ENCODE measurements around the gene PPP1R16B.

Gene PPP1R16B

DNA sequence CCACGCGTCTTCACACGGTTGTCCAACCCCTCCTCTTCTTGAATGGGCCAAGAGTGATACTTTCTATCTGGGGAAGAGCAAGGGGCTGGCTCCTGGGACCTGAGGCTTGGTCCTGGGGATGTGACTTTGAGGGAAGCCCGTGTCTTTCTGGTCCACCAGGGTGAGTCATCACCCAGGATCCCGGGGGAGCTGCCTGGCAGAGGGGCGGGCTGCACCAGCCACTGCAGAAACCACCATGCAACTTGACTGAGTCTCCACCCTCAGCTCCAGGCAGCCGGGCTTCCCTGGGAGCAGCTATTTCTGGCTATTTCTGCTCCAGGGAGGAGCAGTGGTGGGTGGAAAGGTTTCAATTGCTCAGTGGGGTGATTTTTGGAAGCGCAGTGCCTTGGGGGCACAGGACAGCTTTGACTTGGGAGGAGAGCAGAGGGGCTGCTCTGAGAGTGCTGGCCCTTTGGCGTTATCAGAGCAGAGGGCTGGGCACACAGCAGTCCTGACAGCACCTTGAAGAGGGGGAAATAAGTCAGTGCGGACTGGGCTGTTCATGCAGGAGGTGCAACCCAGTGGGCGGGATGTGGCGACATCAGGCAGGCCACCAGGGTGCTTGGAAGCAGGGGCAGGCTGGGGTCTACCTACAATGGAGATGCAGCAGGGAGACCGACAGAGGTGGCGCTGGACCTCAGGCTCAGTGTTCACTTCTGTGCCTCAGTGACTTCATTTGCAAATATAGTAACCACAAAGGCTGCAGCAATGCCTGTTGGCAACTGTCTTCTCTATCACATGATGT is 75.6 kb downstream of the PPP1R16B start:
- DNase-seq, result no peak

- no peak for DNase-seq
Observed at GRCh38 chr20:38881806-38882440, 76.4 kb downstream of the PPP1R16B start.

- no peak for DNase-seq
Observed at GRCh38 chr20:38882600-38882999, 77.1 kb downstream of the PPP1R16B start.

GRCh38 chr20:38883081-38883980 is 77.8 kb downstream of the PPP1R16B start:
- DNase-seq, result no peak

- DNase-seq, result no peak
Observed at GRCh38 chr20:38883981-38884733, 78.7 kb downstream of the PPP1R16B start.

GRCh38 chr20:38885357-38885756 is 79.9 kb downstream of the PPP1R16B start:
- DNase-seq, result no peak

DNA sequence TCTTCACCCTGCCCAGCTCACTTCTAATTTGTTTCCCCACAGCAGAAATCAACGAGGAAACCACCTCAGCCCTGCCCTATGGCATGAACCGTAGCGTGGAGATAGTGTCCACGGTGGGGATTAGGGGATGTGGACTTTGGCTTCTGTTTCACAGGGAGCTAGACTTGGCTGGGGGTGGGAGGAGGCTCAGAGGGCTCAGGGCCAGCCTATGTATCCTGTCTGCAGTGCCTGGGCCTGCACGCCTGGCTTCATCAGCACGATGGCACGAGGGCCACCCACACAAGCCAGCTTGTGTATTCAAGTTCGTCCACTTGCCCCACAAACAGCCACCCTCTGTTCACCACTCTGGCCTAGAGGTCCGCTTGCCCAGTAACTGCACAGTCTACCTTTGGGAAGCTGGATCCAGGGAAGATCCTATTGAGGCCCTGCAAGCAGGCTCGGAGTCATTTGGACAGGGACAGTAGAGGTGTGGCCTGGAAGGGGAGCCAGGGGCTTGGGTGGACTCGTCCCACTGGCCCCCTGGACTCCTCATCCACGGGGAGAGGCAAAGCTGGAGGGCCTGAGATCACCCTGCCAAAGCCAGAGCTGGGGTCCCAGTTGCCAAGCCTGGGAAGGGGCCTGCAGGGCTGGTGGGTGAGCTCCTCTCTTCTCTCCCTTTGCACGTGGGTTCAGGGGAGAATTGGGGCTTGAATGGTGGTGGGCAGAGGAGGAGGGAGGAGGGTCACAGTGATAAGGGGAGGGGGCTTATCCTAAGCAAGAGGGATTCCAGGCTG is 82.7 kb downstream of the PPP1R16B start:
- no peak for DNase-seq

DNA sequence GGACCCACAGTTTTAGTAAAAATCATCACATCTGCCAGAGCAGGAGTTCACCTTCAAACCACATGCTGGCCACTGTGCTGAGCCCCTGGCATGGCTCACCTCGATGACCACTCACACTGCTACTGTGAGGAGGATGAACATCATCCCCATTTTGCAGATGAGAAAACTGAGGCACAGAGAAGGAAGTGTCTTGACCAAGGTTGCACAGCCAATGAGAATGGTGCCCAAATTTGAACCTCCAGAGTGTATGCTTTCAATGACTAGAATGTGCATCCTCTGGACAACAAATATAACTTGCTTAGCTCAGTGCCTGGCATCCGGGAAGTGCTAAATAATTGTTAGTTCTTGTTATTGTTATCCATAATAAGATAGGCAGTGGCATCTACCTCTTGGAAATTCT is 83.6 kb downstream of the PPP1R16B start:
- no peak for DNase-seq

DNA sequence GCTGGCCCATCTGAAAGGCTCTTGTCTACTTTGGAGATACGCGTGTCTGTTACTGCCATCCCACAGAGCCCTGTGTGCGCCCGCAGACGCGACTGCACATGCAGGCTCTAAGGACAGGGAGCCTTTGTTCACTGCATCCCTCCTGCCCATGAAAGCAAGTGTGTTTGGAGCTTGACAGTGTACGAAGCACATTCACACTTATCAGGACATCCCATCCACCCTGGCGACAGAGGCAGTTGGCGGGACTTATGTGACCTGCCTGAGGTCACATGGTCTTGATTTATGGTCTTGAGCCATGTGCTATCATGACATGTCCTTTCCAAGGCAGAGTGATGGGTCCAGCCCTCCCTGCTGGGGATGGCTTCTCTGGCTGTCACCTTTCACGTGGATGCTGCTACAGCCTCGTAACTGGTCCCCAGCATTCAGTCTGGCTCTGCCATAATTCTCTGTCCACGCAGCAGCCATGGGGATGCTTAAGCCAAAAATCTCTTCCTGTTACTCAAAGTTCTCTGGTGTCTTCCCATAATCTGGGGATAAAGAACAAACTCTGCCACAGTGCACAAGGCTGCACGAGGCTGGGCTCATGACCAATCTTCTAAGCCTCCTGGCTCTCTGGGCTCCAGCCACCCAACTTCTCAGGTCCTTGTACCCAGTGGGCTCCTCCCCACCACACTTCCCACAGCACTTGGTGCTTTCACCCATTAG is 84.4 kb downstream of the PPP1R16B start:
- no peak for DNase-seq

DNA sequence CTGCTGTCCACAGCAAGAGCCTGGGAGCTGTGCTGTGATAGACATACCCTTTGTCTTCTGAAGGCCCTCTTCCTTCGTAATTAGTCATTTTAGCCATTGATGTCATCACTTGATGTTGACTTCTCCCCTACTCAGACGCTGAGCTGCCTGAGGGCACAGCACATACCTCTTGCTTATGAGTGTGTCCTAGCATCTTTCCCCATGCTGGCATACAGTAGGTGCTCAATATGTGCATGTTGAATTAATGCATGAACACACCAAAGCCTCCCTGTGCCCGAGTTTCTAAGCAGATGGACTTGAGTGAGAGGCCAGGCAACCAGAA is 85.0 kb downstream of the PPP1R16B start:
- DNase-seq, result peak; percentile 34

GRCh38 chr20:38892091-38892981 is 86.8 kb downstream of the PPP1R16B start:
- DNase-seq, result no peak

DNA sequence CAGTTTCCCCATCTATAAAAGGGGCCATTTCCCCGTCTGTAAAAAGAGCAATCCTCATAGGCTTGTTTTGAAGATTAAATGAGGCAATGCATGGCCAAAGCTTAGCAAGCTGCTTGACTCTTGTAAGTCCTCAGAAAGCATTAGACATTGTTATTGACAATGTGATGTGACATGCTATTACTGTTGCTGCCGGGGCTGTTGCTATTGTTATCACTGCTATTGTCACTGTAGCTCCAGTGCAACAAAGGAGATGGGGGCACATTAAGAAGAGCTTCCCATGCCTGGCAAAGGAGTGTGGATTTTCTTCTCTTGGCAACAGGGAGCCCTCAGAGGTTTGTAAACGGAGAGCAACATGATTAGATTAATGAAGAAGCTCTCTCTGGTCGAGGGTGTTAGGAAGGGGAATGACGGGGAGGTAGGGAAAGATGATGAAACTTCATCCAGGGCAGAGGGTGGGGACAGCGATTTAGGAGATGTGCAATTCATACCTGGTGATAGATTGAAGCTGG is 87.6 kb downstream of the PPP1R16B start:
- DNase-seq, result no peak

DNA sequence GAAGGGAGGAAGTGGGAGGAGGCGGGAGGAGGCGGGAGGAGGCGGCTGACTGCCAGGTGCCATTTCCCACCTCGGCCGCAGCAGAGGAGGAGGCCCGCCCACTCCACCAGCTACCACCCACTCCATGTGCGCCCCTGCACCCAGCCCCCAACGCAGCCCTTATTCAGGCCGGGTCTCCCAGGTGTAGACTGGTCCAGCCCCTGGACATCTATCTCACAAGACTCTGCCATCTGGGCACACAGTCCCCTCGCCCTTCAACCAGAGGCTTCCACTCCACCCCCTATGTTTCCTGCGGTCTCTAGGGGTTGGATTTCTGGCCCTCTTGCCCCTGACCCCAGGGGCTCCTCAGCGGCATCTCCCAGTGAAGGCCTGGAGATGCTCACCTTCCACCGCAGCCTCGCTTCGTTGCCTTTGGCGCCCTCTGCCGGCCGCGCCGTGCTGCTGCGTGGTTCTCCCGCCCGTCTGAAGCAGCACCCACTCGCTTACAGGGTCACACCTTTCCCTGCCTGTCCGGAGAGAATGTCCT is 88.1 kb downstream of the PPP1R16B start:
- DNase-seq, result peak; percentile 84

DNA sequence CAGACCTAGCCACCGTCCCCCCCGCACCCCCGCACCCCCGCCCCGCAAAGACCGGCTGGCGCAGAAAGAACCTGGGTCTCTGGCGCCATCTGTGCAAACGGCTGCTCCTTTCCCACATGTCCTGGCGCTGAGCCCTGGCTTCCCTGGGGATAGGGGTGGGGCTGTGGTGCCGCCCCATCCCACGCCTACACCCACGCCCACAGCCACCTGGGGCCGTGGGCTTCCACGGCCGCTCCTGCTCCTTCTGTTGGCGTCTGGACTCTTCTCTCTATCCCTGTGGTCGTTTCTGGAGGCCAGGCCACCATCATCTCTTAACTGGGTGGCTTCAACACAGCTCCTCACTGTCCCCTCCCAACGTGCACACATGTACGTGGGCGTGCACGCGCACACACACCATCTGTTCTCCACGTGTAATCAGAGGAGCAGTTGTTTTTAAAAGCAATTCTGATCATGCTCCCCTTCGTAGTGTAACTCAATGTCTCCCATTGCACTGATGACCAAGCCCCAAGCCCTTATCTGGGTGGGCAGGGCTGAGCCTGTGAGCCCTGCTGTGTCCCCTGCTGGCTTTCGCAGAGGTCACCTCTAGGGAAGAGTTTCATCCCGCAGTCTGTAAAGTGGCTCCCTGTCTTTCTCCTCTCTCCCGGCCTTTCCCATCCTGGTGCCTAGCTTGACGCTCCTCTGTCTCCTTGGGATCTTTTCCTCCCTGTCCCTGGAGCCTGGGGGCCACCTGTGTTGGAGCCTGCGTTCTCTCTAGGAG is 88.8 kb downstream of the PPP1R16B start:
- no peak for DNase-seq

DNA sequence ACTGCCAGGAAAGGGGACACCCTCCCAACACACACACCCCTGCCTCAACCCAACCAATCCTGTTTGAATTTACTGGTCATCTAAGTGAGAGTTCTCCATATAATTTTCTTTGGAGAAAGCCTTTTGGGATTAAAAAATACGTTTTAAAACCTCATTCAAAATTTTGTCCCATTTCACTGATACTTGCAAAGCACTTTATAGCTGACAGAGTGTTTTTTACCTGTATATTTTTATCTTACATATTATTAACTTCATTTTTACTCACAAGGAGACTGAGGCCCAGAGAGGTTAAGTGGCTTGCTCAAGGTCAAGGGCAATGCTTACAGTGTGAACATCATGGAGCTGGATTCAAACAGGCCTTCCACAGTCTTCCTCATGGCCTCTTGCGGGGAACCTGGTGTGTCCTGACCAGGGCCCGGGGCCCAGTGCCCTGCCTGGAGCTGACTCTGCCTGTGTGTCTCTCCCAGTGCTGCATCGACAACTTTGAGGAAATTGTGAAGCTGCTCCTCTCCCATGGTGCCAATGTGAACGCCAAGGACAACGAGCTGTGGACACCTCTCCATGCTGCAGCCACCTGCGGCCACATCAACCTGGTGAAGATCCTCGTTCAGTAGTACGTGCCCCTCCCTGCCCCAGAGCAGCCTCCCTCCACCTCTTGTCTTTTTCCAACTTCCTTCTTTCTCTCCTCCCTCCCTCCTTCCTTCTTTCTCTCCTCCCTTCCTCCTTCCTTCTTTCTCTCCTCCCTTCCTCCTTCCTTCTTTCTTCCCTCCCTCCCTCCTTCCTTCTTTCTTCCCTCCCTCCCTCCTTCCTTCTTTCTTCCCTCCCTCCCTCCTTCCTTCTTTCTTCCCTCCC is 89.8 kb downstream of the PPP1R16B start:
- DNase-seq, result no peak

DNA sequence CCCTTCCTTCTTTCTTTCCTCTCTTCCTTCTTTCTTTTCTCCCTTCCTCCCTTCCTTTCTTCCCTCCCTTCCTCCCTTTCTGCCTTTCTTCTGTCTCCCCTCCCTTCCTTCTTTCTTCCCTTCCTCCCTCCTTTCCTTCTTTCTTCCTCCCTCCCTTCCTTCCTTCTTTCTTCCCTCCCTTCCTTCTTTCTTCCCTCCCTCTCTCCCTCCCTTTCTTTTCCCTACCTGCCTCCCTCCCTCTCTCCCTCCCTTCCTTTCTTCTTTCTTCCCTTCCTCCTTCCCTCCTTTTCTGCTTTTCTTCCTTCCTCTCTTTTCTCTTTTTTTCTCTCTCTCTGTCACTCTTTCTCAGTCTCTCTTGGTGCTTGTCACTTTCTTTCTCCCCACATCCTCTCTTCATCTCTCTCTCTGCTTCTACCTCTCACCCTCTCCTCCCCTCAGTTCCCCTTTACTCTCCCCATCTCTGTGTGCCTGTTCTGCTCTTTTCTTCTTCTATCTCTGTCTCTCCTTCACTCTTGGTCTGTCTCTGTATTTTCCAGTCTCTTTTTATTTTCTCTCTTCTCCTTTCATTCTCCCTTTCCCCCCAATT is 90.6 kb downstream of the PPP1R16B start:
- no peak for DNase-seq

GRCh38 chr20:38897267-38897666 is 91.8 kb downstream of the PPP1R16B start:
- DNase-seq, result no peak

DNA sequence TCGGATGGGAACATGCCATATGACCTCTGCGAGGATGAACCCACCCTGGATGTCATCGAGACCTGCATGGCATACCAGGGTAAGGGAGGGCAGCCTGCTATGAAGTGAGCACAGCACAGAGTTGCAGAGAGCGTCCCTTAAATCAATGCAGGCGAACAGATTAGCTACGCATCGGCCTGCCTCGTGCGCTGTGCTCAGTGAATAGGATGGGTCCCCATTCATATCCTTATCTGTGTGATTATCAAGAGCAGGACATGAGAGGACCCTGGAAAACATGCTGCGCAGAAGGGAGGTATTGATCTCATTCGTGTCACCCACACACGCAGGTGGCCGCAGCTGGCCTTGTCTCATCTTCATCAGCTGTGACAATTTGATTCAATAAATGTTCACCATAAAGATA is 95.1 kb downstream of the PPP1R16B start:
- no peak for DNase-seq
